Measurements from ENCODE around the gene DDX17. TPM values are rescaled to one million over a fixed set of nuclear protein-coding genes. Genes with fewer than 3 reads are reported as not detected.

The DDX17 gene
- total and polyA plus RNA-seq, 2 of the 8 experiments (the other 6 are each of a cell fraction or from before 2014, with no cell fraction given): 437 to 441 TPM

- TF ChIP-seq EGR1 (IDR thresholded peaks at IDR 0.05; ENCODE audit: borderline replicate concordance, low read depth, low read length) (no peak), POLR2AphosphoS5 (IDR thresholded peaks at IDR 0.05; ENCODE audit: low read depth, low read length) (no peak), SUZ12 (IDR thresholded peaks at IDR 0.05; ENCODE audit: low read length) (peak; percentile 66; the same call in 1 of the 2 replicates), CBX8 (IDR thresholded peaks at IDR 0.05; ENCODE audit: borderline replicate concordance, low read depth, low read length) (no peak), KDM4A (IDR thresholded peaks at IDR 0.05; ENCODE audit: low read depth, low read length, severe bottlenecking) (no peak)
Observed at GRCh38 chr22:38454353-38455075, 51.6 kb downstream of the DDX17 start (continued).
